Ammon's horn (tissue), 1 donor: Measurements from ENCODE around the gene HMCN2.
A peak's percentile ranks its signal among the peaks of the same experiment; 100 is the strongest.

Experiments used
- DNase-seq: peaks from one replicate; pipeline ENCODE4 v3.0.0-alpha.2; 2016; ENCODE audit warnings: low spot score

The HMCN2 gene

GRCh38 chr9:130265431-130266235 is at the start of gene HMCN2:
Gene HMCN2, plus strand, starts transcription at chr9:130265760. Its CDS starts 119 bp downstream, at chr9:130265879.
- no peak for DNase-seq

- no peak for DNase-seq
Measured at GRCh38 chr9:130217838-130218237, 47.7 kb upstream of the HMCN2 start.

- no peak for DNase-seq
Measured at GRCh38 chr9:130219661-130220096, 45.9 kb upstream of the HMCN2 start.

GRCh38 chr9:130220352-130220751 is 45.2 kb upstream of the HMCN2 start:
- DNase-seq, result no peak

- DNase-seq, result no peak
Measured at GRCh38 chr9:130222833-130223232, 42.7 kb upstream of the HMCN2 start.

GRCh38 chr9:130225071-130225470 is 40.5 kb upstream of the HMCN2 start:
- DNase-seq, result no peak

GRCh38 chr9:130225586-130225985 is 40.0 kb upstream of the HMCN2 start:
- no peak for DNase-seq

- DNase-seq, result no peak
Measured at GRCh38 chr9:130226112-130226511, 39.4 kb upstream of the HMCN2 start.

GRCh38 chr9:130227833-130228232 is 37.7 kb upstream of the HMCN2 start:
- no peak for DNase-seq

- no peak for DNase-seq
Measured at GRCh38 chr9:130229759-130230158, 35.8 kb upstream of the HMCN2 start.

- DNase-seq, result no peak
Measured at GRCh38 chr9:130230631-130231030, 34.9 kb upstream of the HMCN2 start.

GRCh38 chr9:130232899-130233586 is 32.5 kb upstream of the HMCN2 start:
- no peak for DNase-seq

- DNase-seq, result no peak
Measured at GRCh38 chr9:130233587-130233945, 32.0 kb upstream of the HMCN2 start.

GRCh38 chr9:130234340-130235260 is 31.0 kb upstream of the HMCN2 start:
- no peak for DNase-seq

- DNase-seq, result peak; percentile 66
Measured at GRCh38 chr9:130235558-130236435, 29.8 kb upstream of the HMCN2 start.

- no peak for DNase-seq
Measured at GRCh38 chr9:130236436-130236985, 29.0 kb upstream of the HMCN2 start.

- no peak for DNase-seq
Measured at GRCh38 chr9:130237076-130237475, 28.5 kb upstream of the HMCN2 start.

- no peak for DNase-seq
Measured at GRCh38 chr9:130237763-130238524, 27.6 kb upstream of the HMCN2 start.

GRCh38 chr9:130239363-130239695 is 26.2 kb upstream of the HMCN2 start:
- no peak for DNase-seq

- no peak for DNase-seq
Measured at GRCh38 chr9:130239741-130240241, 25.8 kb upstream of the HMCN2 start.
